ENCODE measurements around the gene TPSB2. TPM values are rescaled to one million over a fixed set of nuclear protein-coding genes. Genes with fewer than 3 reads are reported as not detected.
"Not testable (repeated sequence)": the region's sequence is repeated elsewhere in the genome, so short reads cannot be mapped to it uniquely, and the experiment has no call there.

Gene TPSB2
- total RNA-seq, 1 donor from 2014 or later = not detected

DNA sequence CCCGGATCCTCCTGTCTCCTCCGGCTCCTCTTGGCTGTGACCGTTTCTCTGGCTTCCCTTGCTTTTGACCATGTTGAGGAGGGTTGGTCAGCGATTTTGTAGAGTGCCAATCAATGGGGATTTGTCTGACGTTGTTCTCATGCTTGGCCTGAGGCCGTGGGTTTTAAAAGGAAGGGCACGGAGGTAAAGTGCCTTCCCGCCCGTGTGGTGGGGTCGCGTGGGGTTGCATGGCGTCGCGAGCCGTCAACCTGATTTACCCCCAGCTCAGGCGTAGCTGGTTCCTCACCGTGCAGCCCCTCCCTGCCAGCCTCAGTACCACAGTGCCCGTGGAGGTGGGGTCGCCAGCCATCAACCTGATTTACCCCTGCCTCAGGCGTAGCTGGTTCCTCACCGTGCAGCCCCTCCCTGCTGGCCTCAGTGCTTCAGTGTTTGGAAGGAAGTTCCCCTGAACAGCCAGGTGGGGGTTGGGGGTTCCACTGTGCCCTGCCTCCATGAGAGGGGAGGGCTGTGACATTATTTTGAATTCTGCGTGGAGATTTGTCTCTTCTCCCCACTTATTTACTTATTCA is 15.6 kb upstream of the TPSB2 start:
- Mint-ChIP-seq H3K36me3 (ENCODE audit: low read depth, unreplicated experiment) (no peaks in the 10 kb centered on the region), H3K27me3 (ENCODE audit: low read depth, unreplicated experiment) (peaks cover 31% of the 10 kb centered on the region), H3K27ac (ENCODE audit: unreplicated experiment) (no peak overlapping the region), H3K9me3 (ENCODE audit: unreplicated experiment) (no peaks in the 10 kb centered on the region), H3K4me3 (ENCODE audit: unreplicated experiment) (no peak overlapping the region), H3K4me1 (ENCODE audit: low read depth, unreplicated experiment) (no peaks in the 10 kb centered on the region)
- no peaks in the 10 kb centered on the region for H3K79me2 ChIP-seq (ENCODE audit: insufficient read depth, low read length)
- no peak overlapping the region for H3K27ac ChIP-seq (ENCODE audit: low read depth, low read length)
- H3K9ac ChIP-seq (ENCODE audit: low read length) = no peak overlapping the region
- H3K4me1 ChIP-seq (ENCODE audit: insufficient read depth, low read length) = no peaks in the 10 kb centered on the region
- H3K4me2 ChIP-seq (ENCODE audit: low read length) = no peak overlapping the region
- H3K4me3 ChIP-seq (ENCODE audit: insufficient read depth, low read depth, low read length) = no peak overlapping the region
- H4K20me1 ChIP-seq (ENCODE audit: insufficient read depth, low read length) = no peaks in the 10 kb centered on the region
- no peaks in the 10 kb centered on the region for H3K9me3 ChIP-seq (ENCODE audit: insufficient read depth, low read depth, low read length)
- DNase-seq (ENCODE audit: low read depth) (no peak), FAIRE-seq (no peak)
- H3K36me3 ChIP-seq (ENCODE audit: insufficient read depth, low read length) = no peaks in the 10 kb centered on the region
- peaks cover 3% of the 10 kb centered on the region for H3K27me3 ChIP-seq (ENCODE audit: insufficient read depth, low read length)
- TF ChIP-seq CTCF (IDR thresholded peaks at IDR 0.05; ENCODE audit: insufficient read depth, low read depth, low read length) (no peak), EZH2 (IDR thresholded peaks at IDR 0.05; ENCODE audit: insufficient read depth, low read length) (no peak)
- H2AFZ ChIP-seq (ENCODE audit: low read depth, low read length) = no peak overlapping the region

- H3K4me2 ChIP-seq (ENCODE audit: low read length) = no peak overlapping the region
- H3K27me3 ChIP-seq (ENCODE audit: insufficient read depth, low read length) = peaks cover 3% of the 10 kb centered on the region
- no peak for DNase-seq (ENCODE audit: low read depth)
- Mint-ChIP-seq H3K27ac (ENCODE audit: unreplicated experiment) (no peak overlapping the region), H3K36me3 (ENCODE audit: low read depth, unreplicated experiment) (no peaks in the 10 kb centered on the region), H3K27me3 (ENCODE audit: low read depth, unreplicated experiment) (peaks cover 31% of the 10 kb centered on the region), H3K4me1 (ENCODE audit: low read depth, unreplicated experiment) (no peaks in the 10 kb centered on the region), H3K9me3 (ENCODE audit: unreplicated experiment) (no peaks in the 10 kb centered on the region), H3K4me3 (ENCODE audit: unreplicated experiment) (no peak overlapping the region)
- H3K4me1 ChIP-seq (ENCODE audit: insufficient read depth, low read length) = no peaks in the 10 kb centered on the region
- H3K9ac ChIP-seq (ENCODE audit: low read length) = no peak overlapping the region
- no peaks in the 10 kb centered on the region for H3K36me3 ChIP-seq (ENCODE audit: insufficient read depth, low read length)
- no peaks in the 10 kb centered on the region for H4K20me1 ChIP-seq (ENCODE audit: insufficient read depth, low read length)
- no peak overlapping the region for H3K27ac ChIP-seq (ENCODE audit: low read depth, low read length)
- no peaks in the 10 kb centered on the region for H3K79me2 ChIP-seq (ENCODE audit: insufficient read depth, low read length)
- no peaks in the 10 kb centered on the region for H3K9me3 ChIP-seq (ENCODE audit: insufficient read depth, low read depth, low read length)
- H3K4me3 ChIP-seq (ENCODE audit: insufficient read depth, low read depth, low read length) = no peak overlapping the region
- no peak overlapping the region for H2AFZ ChIP-seq (ENCODE audit: low read depth, low read length)
- TF ChIP-seq EZH2 (IDR thresholded peaks at IDR 0.05; ENCODE audit: insufficient read depth, low read length) (no peak), CTCF (IDR thresholded peaks at IDR 0.05; ENCODE audit: insufficient read depth, low read depth, low read length) (no peak)
- no peak for FAIRE-seq
These were observed 14.9 kb upstream of the TPSB2 start for GRCh38 chr16:1244881-1245280.

DNA sequence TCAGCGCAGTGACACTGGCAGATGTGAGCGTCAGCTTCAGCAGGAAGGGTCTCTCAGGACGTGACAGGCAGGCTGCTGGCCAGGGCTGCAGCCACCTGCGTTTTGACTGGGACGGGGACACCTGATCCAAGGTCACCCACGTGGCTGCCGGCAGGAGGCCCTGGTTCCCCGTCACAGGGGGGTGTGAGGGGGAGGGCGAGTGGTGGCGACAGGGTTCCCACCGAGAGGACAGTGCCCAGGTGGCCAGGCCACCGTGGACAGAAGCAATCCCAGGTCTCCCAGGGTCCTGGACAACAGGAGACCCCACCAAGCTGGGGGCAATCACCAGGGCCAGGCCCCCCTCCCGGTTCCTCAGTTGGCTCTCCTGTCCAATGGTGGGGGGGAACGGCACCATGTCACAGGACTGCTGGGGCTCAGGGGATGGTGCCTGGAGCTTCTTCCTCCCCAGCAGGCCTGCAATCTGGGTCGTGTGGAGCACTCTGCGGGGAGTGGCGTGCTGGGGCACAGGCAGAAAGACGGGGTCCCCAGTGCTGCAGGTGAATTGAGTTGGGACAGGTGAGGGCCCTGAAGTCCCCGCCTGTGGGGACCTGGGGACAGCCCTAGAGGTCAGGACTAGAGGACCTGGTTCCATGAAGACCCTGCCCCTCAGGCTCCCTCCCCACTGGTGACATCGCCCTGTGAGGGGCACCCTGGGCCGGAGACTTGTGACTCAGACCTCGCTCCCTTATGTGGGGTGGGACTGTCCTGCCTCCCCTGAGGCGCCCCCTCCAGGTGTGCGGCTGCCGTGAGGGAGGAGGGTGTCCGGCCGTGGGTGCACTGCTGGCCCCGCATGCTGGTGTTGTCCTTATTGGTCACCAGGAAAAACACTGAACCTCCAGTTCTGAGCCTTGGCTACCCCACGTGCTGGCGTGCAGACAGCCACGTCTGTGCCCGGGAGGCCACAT is 14.2 kb upstream of the TPSB2 start:
- H3K9me3 Mint-ChIP-seq (ENCODE audit: unreplicated experiment) = not testable (repeated sequence)

DNA sequence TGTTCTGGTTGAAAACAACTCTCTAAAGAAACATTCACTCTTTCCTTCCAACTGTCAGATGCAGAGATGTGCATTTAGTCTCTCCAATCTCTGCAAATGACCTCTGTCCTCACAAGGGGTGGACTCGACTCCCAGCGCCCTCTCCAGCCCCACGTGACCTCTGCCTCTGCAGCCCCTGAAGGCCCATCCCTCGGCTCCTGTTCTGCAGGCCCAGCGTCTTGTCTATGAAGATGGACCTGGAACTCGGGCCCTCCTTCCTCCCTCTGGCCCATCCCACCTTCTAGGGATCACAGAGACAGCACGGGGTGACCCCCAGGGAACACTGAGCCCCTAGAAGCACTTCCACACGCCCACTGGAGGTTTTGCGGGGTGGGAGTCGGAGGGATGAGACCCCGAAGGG is 13.4 kb upstream of the TPSB2 start:
- not testable (repeated sequence) for H3K4me1 Mint-ChIP-seq (ENCODE audit: low read depth, unreplicated experiment); H3K36me3 ChIP-seq (ENCODE audit: insufficient read depth, low read length); H3K4me3 ChIP-seq (ENCODE audit: insufficient read depth, low read depth, low read length); FAIRE-seq; H3K27ac ChIP-seq (ENCODE audit: low read depth, low read length); H3K9me3 Mint-ChIP-seq (ENCODE audit: unreplicated experiment); H3K4me3 Mint-ChIP-seq (ENCODE audit: unreplicated experiment); H3K4me1 ChIP-seq (ENCODE audit: insufficient read depth, low read length); DNase-seq (ENCODE audit: low read depth); H3K79me2 ChIP-seq (ENCODE audit: insufficient read depth, low read length); H3K27me3 ChIP-seq (ENCODE audit: insufficient read depth, low read length); H2AFZ ChIP-seq (ENCODE audit: low read depth, low read length); H3K9ac ChIP-seq (ENCODE audit: low read length); H4K20me1 ChIP-seq (ENCODE audit: insufficient read depth, low read length); H3K27ac Mint-ChIP-seq (ENCODE audit: unreplicated experiment); H3K4me2 ChIP-seq (ENCODE audit: low read length); H3K9me3 ChIP-seq (ENCODE audit: insufficient read depth, low read depth, low read length); H3K36me3 Mint-ChIP-seq (ENCODE audit: low read depth, unreplicated experiment)
- H3K27me3 Mint-ChIP-seq (ENCODE audit: low read depth, unreplicated experiment) = peaks cover 38% of the 10 kb centered on the region

More for the DNA sequence above, 14.2 kb upstream of the TPSB2 start:
- H3K27ac Mint-ChIP-seq (ENCODE audit: unreplicated experiment); H3K79me2 ChIP-seq (ENCODE audit: insufficient read depth, low read length); H3K4me3 ChIP-seq (ENCODE audit: insufficient read depth, low read depth, low read length); H3K4me1 Mint-ChIP-seq (ENCODE audit: low read depth, unreplicated experiment); DNase-seq (ENCODE audit: low read depth); H2AFZ ChIP-seq (ENCODE audit: low read depth, low read length); H3K4me3 Mint-ChIP-seq (ENCODE audit: unreplicated experiment); FAIRE-seq; H3K27me3 ChIP-seq (ENCODE audit: insufficient read depth, low read length); H4K20me1 ChIP-seq (ENCODE audit: insufficient read depth, low read length); H3K9me3 ChIP-seq (ENCODE audit: insufficient read depth, low read depth, low read length); H3K36me3 Mint-ChIP-seq (ENCODE audit: low read depth, unreplicated experiment); H3K4me1 ChIP-seq (ENCODE audit: insufficient read depth, low read length); H3K27ac ChIP-seq (ENCODE audit: low read depth, low read length); H3K9ac ChIP-seq (ENCODE audit: low read length); H3K4me2 ChIP-seq (ENCODE audit: low read length); H3K36me3 ChIP-seq (ENCODE audit: insufficient read depth, low read length): not testable (repeated sequence)
- H3K27me3 Mint-ChIP-seq (ENCODE audit: low read depth, unreplicated experiment) = peaks cover 34% of the 10 kb centered on the region

All from astrocyte (in vitro differentiated cells and primary cell).